Ecto neural progenitor cell (in vitro differentiated cells): ENCODE results near the gene FBXL19.
A peak's percentile ranks its signal among the peaks of the same experiment; 100 is the strongest.

Experiments used
- DNase-seq: peaks from one replicate; pipeline ENCODE4 v3.0.0-alpha.2; 2018; ENCODE audit warnings: low spot score

Gene FBXL19

DNA sequence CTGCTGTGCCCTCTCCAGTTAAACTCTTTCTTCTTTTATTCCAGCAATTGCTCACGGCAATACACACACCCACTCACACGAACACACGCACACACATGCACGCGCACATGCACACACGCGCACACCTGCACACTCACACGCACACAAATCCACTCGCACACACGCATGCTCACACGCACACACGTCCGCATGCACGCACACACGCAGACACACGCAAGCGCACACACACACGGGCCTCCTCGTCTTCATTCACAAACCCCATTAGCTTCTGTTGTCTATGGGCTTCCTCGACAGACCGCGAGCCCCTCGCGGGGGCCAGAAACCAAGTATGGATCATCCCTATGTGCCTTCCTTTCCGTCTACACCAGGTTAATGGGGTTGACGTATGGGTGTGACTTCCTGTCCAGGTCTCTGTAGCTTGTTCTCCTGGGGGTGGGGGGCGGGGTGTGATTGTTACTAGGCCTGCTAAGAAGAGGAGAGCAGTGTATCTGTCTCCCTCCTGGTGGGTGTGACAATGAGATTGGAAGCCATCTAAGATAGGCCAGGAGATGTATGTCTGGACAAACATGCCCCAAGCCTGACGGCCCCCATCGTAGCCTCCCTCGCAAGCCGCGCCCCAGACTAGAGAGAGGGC, 27.6 kb upstream of the FBXL19 start:
- peak; percentile 53 for DNase-seq

DNA sequence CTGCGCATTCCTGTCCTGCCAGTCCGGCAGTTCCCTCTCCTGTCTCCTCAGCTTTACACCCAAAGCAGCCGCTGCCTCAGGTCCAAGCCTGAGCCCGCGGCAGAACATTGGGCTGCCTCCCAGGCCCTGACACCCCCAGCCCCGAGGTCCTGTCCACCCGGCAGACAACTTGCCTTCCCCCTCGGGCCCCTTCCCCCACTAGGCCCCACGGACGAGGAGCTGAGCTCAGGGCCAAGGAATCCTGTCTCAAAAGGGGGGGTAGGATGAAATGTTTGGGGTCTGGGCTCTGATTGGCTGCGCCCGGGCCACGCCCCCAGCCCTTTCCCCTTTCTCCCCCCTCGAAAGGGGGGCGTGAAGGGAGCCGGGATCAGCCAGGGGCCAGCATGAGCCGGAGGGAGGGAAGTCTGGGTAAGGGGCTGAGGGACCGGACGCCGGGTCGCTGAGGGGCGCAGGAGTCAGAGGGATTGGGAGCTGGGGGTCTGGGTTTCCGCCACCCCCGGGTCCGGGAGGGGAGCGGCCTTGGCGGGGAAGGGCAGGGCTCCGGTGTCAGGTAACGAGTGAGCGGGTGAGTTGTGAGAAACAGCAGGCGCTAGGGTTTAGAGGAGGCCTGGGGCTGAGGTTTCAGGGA, 27.0 kb upstream of the FBXL19 start, which contains the start of gene CTF1:
Gene CTF1 (plus strand): TSS at position 354 of the 628 bp plus-strand sequence. CDS start 30 bp downstream, at position 384.
- DNase-seq, result peak; percentile 91

DNA sequence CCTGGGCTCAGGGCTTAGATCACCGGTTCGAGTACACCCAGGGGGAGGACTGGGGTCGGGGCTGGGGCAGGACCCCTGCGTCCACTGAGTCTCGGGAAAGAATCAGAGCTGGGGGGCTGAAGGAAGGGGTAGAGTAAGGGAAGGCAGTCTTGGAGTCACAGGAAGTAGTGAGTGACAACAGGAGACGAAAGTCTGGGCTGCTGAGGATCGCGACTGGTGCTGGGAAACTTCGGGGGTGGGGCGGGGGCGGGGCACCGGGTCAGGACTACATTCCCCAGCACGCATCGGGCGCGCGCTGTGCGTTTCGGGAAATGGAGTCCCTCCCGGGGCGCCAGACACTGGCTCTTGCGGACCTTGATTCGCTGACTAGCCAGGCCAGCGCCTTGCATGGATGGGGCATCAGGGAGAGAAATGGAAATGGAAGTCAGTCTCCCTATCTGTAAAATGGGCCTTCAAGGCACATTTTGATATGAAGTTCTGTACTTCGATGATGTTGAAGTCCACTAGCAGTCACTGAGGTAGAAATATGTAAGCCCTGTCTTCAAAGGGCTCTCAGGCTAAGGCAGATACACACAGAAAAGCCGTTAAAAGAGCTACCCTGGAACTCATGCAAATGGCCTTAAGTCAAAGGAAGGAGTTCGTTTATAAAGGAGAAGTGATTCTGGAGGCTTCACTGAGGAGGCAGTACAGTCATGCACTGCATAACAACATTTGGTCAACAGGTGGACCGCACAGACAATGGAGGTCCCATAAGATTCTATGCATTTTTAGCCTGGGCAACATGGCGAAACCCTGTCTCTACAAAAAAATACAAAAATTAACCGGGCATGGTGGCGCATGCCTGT, 26.3 kb upstream of the FBXL19 start:
- DNase-seq, result peak; percentile 95

DNA sequence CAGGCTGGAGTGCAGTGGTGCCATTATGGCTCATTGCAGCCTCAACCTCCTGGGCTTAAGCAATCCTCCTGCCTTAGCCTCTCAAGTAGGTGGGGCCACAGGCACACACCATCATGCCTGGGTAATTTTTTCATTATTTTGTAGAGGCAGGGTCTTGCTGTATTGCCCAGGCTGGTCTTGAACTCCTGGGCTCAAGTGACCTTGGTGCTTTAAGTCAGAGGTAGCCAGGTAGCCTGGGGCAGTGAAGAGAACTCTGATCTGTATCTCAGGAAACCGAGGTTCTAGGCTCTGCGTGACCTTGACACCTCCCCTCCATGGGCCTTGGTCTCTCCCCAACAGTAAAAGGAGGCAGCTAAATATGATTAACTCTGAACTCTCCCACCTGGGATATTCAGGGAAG, 23.6 kb upstream of the FBXL19 start:
- DNase-seq, result no peak

DNA sequence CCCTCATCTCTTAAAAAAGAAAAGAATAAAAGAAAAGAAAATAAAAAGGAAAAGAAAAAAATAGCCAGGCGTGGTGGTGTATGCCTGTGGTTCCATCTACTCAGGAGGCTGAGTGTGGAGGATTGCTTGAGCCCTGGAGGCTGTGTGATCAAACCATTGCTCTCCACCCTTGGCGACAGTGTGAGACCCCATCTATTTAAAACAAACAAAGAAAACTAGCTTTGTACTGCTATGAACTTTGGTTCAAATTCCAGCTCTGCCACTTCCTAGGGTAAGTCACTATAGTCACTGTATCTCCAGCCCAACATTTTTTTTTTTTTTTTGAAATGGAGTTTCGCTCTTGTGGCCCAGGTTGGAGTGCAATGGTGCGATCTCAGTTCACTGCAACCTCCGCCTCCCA, 22.8 kb upstream of the FBXL19 start:
- DNase-seq, result no peak

DNA sequence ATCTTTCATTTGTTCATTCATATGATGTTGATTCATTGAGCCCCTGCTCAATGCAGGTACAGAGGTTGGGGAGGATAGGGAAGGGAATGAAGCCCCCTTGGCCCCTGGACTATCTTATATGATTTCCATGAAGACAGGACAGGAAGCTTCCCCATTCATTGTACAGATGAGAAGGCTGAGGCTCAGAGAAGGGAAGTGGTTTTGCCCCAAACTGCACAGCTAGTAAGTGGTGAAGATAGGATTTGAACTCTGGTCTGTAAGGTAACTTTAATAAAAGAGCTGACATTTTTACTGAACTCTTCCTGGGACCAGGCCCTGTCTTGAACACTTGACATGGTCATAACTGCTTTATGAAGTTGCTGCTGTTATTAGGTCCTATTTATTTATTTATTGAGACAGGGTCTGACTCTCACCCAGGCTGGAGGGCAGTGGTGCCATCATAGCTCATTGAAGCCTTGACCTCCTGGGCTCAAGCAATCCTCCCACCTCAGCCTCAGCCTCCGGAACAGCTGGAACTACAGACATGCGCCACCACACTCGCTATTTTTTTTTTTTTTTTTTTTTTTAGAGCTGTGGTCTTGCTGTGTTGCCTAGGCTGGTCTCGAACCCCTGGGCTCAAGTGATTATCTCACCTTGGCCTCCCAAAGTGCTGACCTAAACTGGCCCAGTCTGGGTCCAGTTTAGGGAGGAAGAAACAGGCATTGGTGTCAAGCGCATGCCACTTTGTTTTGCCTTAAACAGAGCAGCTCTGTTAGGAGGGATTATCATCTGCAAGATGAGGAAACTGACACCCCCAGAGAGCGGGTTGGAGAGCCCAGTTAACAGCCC, 22.0 kb upstream of the FBXL19 start:
- no peak for DNase-seq

DNA sequence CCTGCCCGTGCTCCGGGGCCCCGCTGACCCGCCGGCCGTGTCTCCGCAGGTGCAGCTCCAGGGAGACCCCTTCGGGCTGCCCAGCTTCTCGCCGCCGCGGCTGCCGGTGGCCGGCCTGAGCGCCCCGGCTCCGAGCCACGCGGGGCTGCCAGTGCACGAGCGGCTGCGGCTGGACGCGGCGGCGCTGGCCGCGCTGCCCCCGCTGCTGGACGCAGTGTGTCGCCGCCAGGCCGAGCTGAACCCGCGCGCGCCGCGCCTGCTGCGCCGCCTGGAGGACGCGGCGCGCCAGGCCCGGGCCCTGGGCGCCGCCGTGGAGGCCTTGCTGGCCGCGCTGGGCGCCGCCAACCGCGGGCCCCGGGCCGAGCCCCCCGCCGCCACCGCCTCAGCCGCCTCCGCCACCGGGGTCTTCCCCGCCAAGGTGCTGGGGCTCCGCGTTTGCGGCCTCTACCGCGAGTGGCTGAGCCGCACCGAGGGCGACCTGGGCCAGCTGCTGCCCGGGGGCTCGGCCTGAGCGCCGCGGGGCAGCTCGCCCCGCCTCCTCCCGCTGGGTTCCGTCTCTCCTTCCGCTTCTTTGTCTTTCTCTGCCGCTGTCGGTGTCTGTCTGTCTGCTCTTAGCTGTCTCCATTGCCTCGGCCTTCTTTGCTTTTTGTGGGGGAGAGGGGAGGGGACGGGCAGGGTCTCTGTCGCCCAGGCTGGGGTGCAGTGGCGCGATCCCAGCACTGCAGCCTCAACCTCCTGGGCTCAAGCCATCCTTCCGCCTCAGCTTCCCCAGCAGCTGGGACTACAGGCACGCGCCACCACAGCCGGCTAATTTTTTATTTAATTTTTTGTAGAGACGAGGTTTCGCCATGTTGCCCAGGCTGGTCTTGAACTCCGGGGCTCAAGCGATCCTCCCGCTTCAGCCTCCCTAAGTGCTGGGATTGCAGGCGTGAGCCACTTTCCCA, 21.1 kb upstream of the FBXL19 start:
- peak; percentile 86 for DNase-seq

DNA sequence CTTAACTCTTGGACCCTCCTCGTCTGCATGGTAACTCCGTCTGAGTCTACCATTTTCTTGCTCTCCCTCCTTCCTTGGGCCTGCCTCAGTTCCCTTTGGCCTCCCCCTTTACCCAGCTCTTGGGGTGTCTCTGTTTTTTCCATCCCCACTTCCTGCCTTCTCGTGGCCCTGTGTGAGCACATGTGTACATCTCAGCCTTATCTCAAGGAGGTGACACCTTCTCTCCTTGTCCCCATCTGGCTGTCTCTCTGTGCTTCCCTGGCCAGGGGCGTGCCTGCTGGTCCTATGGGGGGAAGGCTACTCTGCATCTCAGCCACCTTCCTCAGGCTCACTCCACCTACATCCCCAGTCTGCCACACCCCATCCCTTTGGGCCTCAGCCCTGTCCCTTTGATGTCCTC, 20.4 kb upstream of the FBXL19 start:
- no peak for DNase-seq

DNA sequence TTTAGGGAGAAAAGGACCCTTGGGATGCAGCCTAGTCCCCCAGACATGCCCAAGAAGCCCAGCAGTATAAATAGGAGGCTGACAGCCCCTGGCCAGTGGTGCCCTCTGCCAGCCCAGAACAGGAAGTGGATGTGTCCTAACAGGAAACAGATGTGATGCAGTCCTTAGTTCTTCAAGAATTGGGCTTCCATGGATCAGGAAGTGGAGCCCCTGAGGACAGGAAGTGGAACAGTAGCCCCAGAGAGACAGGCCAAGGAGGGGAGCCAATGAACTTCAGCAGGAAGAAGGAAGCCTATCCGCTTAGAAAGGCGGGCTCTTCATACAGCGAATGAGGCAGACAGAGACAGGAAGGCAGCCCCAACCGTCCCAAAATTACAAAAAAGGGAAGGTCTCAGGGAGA, 19.8 kb upstream of the FBXL19 start:
- no peak for DNase-seq

DNA sequence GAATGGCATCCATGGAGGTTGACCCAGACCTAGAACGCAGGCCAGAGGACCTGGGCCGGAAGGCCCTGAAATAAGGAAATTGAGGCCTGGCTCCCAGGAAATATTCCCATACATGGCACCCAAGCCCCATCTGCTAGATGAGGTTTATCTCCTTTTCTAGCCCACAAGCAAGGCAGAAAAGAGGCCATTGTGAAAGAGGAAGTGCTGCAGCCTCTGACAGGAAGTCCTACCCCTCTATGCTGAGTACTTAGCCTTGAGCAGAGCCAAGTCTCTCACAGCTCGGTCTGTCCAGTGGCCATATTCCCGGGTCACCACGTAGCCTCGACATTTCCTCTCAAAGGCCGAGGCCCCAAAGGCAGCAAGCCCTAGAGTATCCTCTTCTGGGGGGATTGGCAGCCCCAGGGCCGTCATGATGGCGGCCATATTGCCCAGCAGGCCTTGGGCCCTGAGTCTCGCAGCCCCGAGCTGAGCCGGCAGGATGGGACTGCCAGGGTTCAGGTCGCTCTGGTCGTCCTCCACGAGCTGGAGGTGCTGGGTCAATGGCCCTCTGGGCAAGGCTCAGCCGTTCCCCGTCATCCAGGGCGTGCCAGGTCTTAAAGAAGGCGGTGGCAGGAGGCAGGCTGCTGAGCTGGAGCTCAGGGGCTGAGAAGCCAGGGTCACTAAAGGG, 19.1 kb upstream of the FBXL19 start:
- DNase-seq, result no peak

DNA sequence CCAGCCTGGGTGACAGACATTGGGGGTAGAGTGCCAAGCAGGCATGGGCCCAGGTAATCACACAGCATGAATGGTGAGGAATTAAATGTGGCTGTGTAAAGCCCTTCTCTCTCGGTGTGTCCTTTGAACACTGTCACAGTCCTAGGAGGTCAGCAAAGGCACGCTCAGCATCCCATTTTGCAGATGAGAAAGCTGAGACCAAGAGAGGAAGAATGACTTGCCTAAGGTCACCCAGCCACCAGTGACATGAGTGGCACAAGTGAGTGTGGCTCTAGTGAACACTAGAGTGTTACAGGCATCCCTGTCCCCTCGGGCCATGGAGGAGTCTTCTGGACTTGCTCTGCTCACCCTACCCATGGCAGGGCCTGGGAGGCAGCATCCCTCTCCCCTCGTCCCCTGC, 16.3 kb upstream of the FBXL19 start:
- no peak for DNase-seq

DNA sequence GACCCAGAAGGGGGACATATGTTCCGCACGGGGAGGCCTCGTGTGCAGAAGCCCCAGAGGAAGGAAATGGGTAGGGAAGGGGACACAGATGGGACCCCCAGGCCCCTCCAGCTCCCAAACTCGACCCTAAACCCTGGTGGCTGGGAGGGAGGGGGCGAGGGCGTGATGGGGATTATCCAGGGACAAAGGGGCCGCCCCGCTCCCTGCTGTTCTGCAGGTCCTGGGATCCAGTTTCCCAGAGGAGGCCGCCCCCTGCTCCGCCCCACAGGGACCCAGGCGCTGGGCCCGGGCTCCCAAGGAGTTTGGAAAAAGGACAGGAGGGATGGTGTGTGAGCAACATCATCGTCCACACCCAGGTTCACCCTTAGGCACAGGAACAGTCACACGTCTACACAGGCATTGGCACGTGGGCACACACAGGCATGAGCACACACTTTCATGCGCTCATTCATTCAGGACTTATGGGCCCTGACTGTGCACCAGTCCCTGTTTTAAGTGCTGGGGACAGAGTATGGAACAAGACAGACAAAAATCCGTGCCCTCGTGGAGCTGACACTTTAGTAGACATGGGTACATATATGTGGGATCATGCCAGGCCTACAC, 12.8 kb upstream of the FBXL19 start:
- DNase-seq, result peak; percentile 66

DNA sequence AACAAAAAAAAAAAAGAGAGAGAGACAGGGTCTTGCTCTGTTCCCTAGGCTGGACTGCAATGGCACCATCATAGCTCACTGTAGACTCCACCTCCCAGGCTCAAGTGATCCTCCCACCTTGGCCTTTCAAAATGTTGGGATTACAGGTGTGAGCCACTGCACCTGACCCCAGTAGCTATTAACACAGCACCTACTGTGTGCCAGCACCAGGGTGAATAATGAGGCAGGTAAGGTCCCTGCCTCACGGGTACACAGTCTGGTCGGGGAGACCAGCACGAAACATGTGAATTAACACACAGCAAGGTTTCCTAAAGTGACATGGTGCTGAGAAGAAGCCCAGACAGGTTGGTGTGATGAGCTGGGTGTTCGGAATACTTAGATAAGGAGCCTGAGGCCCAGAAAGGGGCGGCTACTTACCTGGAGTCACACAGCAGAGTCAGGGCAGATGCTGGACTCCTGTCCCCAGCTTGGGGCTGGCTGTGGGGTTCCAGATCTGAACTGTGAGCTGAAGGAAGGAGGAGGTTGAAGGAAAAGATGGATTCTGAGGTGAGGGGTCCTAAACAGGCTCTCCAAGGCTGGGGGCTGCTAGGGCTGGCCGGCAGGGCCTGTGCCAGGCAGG, 10.5 kb upstream of the FBXL19 start:
- DNase-seq, result no peak

DNA sequence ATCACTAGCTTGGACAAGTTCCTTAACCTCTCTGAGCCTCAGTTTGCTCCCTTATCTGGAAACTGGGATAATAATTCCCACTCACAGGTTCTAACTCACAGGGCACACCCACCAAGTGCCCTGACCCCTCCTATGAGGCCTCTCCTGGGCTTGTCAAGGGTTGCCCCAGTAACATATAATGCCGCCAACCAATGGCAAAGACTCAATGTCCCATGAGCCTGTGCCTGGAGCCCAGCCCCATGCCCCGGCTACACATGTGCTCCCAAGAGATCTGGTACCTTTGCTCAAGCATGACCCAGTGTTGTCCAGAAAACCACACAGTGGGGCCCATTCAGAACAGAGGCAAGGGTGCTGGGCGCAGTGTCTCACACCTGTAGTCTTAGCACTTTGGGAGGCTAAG, 8.5 kb upstream of the FBXL19 start:
- no peak for DNase-seq

DNA sequence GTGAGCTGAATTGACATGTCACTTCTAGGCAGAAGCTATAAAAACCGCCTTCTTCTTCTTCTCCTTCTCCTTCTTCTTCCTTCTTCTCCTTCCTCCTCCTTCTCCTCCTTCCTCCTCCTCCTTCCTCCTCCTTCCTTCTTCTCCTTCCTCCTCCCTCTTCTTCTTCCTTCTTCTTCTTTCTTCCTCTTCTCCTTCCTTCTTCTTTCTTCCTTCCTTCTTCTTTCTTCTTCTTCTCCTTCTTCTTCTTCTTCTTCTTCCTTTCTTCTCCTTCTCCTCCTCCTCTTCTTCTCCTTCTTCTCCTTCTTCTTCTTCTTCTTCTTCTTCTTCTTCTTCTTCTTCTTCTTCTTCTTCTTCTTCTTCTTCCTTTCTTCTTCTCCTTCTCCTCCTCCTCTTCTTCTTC, 4.8 kb upstream of the FBXL19 start:
- no peak for DNase-seq

DNA sequence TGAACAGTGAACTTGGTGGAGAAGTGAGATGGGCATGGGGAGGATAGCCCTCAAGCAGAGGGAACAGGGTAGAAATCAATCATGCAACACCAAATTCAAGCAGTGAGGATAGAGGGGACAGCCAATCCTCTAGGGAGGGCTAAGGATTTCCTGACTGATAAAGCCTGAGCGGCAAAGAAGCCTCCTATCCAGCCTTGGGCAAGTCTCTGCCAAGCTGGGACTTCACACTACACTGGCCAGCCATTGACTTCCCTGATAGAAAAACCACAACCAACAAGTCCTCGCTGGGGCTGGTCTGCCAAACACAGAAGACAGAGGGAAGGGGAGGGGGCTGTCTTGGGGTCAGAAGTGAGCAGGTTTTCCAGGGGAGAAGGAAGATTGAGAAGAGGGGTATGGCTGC, 2.5 kb upstream of the FBXL19 start:
- DNase-seq, result no peak

DNA sequence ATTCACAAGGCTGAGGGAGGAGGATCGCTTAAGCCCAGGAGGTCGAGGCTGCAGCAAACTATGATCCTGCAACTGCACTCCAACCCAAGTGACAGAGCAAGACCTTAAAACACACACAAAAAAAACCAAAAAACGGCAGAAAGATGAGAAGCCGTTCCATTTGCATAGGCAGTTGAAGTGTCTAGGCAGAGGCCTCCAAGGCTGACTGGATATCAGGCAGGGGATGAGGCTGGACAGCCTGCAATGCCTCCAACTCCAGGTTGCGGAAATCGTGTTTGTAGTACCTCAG, 2.0 kb upstream of the FBXL19 start:
- DNase-seq, result no peak

DNA sequence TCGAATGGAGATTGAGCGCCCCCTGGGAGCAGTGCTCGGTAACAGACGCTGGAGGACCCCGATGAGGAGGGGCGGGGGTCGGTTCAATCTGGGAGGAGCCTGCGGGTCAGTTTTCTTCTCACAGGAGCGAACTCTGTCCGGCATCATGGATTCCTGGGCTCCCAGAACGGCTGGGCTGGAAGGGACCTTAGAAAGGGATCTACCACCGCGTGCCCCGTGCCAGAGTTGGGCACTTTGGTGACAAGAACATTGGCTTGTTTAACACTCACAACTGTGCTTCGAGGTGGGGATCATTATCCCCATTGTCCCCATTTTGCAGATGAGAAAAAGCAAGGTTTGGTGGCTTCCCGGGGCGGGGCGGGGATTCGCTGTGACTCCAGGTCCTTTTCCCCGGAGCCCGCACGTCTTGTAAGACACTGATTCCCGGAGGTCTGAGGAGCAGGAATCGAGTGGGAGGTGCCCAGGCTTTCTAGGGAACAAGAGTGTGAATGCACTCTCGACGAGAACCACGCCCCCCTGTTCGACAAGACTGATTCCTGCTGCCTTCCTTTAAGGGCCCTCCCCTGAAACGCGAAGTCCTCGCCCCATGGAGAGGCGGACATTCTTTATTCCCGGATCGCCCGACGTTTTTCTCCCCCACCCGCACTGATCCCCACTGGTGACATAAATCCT, 1.5 kb upstream of the FBXL19 start:
- peak; percentile 97 for DNase-seq

DNA sequence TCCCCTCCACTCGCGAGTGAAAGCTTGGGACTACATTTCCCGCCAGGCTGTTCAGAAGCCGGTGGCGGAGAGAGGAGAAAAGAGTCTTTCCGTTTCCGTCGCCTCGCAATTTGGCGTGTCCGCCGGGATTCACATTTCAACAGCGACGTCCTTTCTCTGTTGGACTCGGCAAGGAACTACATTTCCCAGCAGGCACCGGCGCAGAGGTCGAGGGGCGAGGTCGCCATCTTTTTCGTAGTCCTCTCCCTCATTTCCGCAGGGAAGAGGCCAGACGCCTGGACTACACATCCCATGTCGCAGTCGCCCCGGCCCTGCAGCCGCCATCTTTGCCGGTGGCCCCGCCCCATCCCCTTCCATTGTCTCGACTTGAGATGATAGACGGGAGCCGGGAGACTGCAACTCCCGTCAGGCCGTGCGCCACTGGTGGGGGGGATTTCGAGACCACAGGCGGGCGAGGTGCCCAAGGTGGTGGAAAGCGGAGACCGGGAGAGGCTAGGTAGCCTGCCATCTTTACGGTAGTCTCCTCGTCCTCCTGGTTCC, 882 bp upstream of the FBXL19 start:
- DNase-seq, result peak; percentile 100
